K562 (cell line): ENCODE results near the gene ZBTB7A. TPM values are rescaled to one million over a fixed set of nuclear protein-coding genes. Genes with fewer than 3 reads are reported as not detected.

Source experiments
- ATAC-seq: fragments of 200-7000 bp; cut with Tn5 transposase; 3 replicates; pipeline ENCODE4 v1.9.1; 2020; ENCODE audit warnings: moderate library complexity
- BruUV-seq: library from RNA; stranded (reverse); fragments of 400-500 nt; replicated peaks from 2 replicates; lab custom pipeline; 2021; lab: Mats Ljungman, UMichigan
- CTCF ChIA-PET: fragments of 300-600 bp; formaldehyde crosslinking; extraction: SDS; loops from one replicate; lab custom pipeline; 2021; ENCODE audit warnings: low intra/inter-chr PET ratio; lab: Yijun Ruan, JAX
- POLR2A ChIA-PET: fragments of 300-600, 350-650 bp; sonication (Branson Sonifier 250); formaldehyde crosslinking; extraction: SDS; loops from one replicate; lab custom pipeline; 2021; ENCODE audit warnings: antibody characterized with exemption, inconsistent platforms; lab: Yijun Ruan, JAX
- DNase-seq, 4 experiments: peaks; one replicate each; pipeline versions ENCODE4 v3.0.0 to v3.0.0-alpha.2; 2011 to 2018; ENCODE audit warnings: low spot score in 3 of 4, mixed read lengths in 3 of 4; ENCODE audit errors: extremely low read depth in 1 of 4
- FAIRE-seq: peaks from 2 replicates; lab custom pipeline; 2011; peaks lifted over from hg19 to GRCh38; lab: Jason Lieb, UNC
- H2AFZ ChIP-seq: 2 replicates; pipeline ENCODE4 v1.6.0; 2011; ENCODE audit warnings: low read depth, low read length, control low read depth, inconsistent platforms
- H3K27ac ChIP-seq: fragments of 200-600 bp; 3 replicates; pipeline ENCODE4 v1.8.0; 2011; ENCODE audit warnings: low read depth, mild to moderate bottlenecking, control low read depth, inconsistent platforms, low read length, moderate library complexity, mixed read lengths; ENCODE audit errors: extremely low read depth
- H3K27me3 ChIP-seq, 2 experiments: fragments of 300-600 bp in 1 of 2; 2 replicates in 1 of 2; 3 replicates in 1 of 2; pipeline versions ENCODE4 v1.6.0 to v1.8.0; 2011; ENCODE audit warnings: inconsistent platforms in 2 of 2, low read length in 2 of 2, mild to moderate bottlenecking in 1 of 2, mixed read lengths in 1 of 2, moderate library complexity in 1 of 2; ENCODE audit not compliant: control insufficient read depth in 2 of 2, insufficient read depth in 2 of 2
- H3K36me3 ChIP-seq: fragments of 300-600 bp; 3 replicates; pipeline ENCODE4 v1.8.0; 2011; ENCODE audit warnings: mild to moderate bottlenecking, low read length, inconsistent platforms; ENCODE audit not compliant: control insufficient read depth, insufficient read depth
- H3K4me1 ChIP-seq, 2 experiments: fragments of 200-600 bp in 1 of 2; replicated peaks in 1 of 2; 2 replicates in 1 of 2; 3 replicates in 1 of 2; pipeline versions ENCODE4 v1.5.1 to v1.8.0; 2011; ENCODE audit warnings: inconsistent platforms in 2 of 2, low read length in 2 of 2, mild to moderate bottlenecking in 1 of 2, mixed read lengths in 1 of 2, moderate library complexity in 1 of 2; ENCODE audit not compliant: control insufficient read depth in 2 of 2, insufficient read depth in 2 of 2
- H3K4me2 ChIP-seq: 2 replicates; pipeline ENCODE4 v1.6.1; 2011; ENCODE audit warnings: low read length, control low read depth, inconsistent platforms, mixed read lengths; ENCODE audit not compliant: insufficient read depth
- H3K4me3 ChIP-seq: fragments of 200-600 bp; sonication (generic), shearing (Covaris generic); 2 replicates; pipeline ENCODE4 v1.5.1; 2016; ENCODE audit warnings: control low read depth, inconsistent platforms
- H3K79me2 ChIP-seq: fragments of 200-600 bp; 3 replicates; pipeline ENCODE4 v1.8.0; 2011; ENCODE audit warnings: low read length, inconsistent platforms; ENCODE audit not compliant: control insufficient read depth, insufficient read depth
- H3K9ac ChIP-seq, 2 experiments: 2 replicates each; pipeline versions ENCODE4 v1.6.0 to v1.6.1; 2011; ENCODE audit warnings: low read depth in 2 of 2, low read length in 2 of 2, control low read depth in 1 of 2, inconsistent platforms in 1 of 2, mild to moderate bottlenecking in 1 of 2, mixed read lengths in 1 of 2; ENCODE audit not compliant: insufficient read depth in 1 of 2
- H3K9me1 ChIP-seq: one replicate; pipeline ENCODE4 v1.6.0; 2011; ENCODE audit warnings: inconsistent platforms, mild to moderate bottlenecking, low read length, moderate library complexity; ENCODE audit not compliant: control insufficient read depth, insufficient read depth
- H3K9me3 ChIP-seq: replicated peaks from 2 replicates; pipeline ENCODE4 v1.5.1; 2011; ENCODE audit warnings: low read depth, low read length, inconsistent platforms; ENCODE audit not compliant: control insufficient read depth, insufficient read depth
- H4K20me1 ChIP-seq: replicated peaks from 2 replicates; pipeline ENCODE4 v1.6.1; 2011; ENCODE audit warnings: low read length, inconsistent platforms, mixed read lengths; ENCODE audit not compliant: control insufficient read depth, insufficient read depth
- EHMT2 ChIP-seq: fragments of 450-650 bp; IDR thresholded peaks from 2 replicates; pipeline ENCODE4 v1.6.1; 2018; ENCODE audit warnings: antibody characterized with exemption
- IRF2 ChIP-seq: sonication (generic); formaldehyde crosslinking; IDR thresholded peaks from 2 replicates; pipeline ENCODE4 v1.8.1; 2022; ENCODE audit warnings: mild to moderate bottlenecking, missing genetic modification reagents
- SETDB1 ChIP-seq: IDR thresholded peaks from one replicate; pipeline ENCODE4 v1.6.1; 2012; ENCODE audit warnings: low read length, control low read depth, inconsistent platforms
- ZNF316 ChIP-seq: fragments of 450-650 bp; IDR thresholded peaks from 2 replicates; pipeline ENCODE4 v1.6.1; 2016
- ZNF75A ChIP-seq: fragments of 450-650 bp; formaldehyde crosslinking; IDR thresholded peaks from 2 replicates; pipeline ENCODE4 v1.4.0; 2020; ENCODE audit warnings: mild to moderate bottlenecking
- WGBS: fragments of 100-300 bp; shearing (Covaris generic); methylation state at CpG from one replicate; pipeline ENCODE4 v1.1.6; 2016; ENCODE audit warnings: low coverage, mixed read lengths; ENCODE audit not compliant: insufficient coverage; ENCODE audit errors: missing lambda C conversion rate; 5-methylcytosine and 5-hydroxymethylcytosine counted together
- in situ Hi-C: fragments of 300-500 bp; cut with MboI; formaldehyde crosslinking; loops from 4 replicates; pipeline ENCODE4 v1.15.0; 2018; ENCODE audit warnings: inconsistent platforms, mixed read lengths
- intact Hi-C: fragments of 100-400 bp; cut with micrococcal nuclease; formaldehyde crosslinking; loops from 2 replicates; pipeline ENCODE4 v1.14.2; 2022
- polyA plus RNA-seq, 8 experiments: library from polyadenylated mRNA; depleted of rRNA in 4 of 8; stranded (reverse) in 5 of 8; unstranded in 3 of 8; fragments of >200 nt; fragmentation: Nextera tagmentation in 2 of 8; fragmentation: Illumina TruSeq in 1 of 8; extraction: Ambion mirVana in 2 of 8; extraction: Trizol in 1 of 8; gene quantifications; 2 replicates each; pipeline versions ENCODE4 v1.2.1 to v1.2.3, GENCODE V29; 2011 to 2014; ENCODE audit warnings: inconsistent platforms in 1 of 8, missing spikeins in 1 of 8
- total RNA-seq, 7 experiments: library from RNA; depleted of rRNA in 6 of 7; stranded (reverse); fragments of >200 nt in 6 of 7; fragmentation: Illumina TruSeq in 2 of 7; extraction: Trizol in 2 of 7; gene quantifications; 2 replicates each; pipeline versions ENCODE4 v1.2.1 to v1.2.3, GENCODE V29; 2011 to 2021; ENCODE audit warnings: low replicate concordance in 1 of 7

The ZBTB7A gene
- total and polyA plus RNA-seq, 9 of the 15 experiments (the other 6 are each of a cell fraction or from before 2014, with no cell fraction given) = 0.11 to 34.0 (median 4.6) TPM

GRCh38 chr19:4025317-4025716 is 41.4 kb downstream of the ZBTB7A start:
- Histone ChIP-seq H3K4me2 (no peak overlapping the region), H3K27me3 (no peaks in the 10 kb centered on the region), H3K4me1 (peaks cover 0 to 13% of the 10 kb centered on the region in 2 experiments; a peak in 2 of 5 replicates), H3K9me1 (peaks cover 3% of the 10 kb centered on the region), H3K9ac (0 out of 4 replicates have a peak overlapping the region, but pooled peaks of 1 of the 2 experiments have one; percentile 58), H3K27ac (no peak overlapping the region), H2AFZ (no peak overlapping the region), H4K20me1 (peaks cover 7% of the 10 kb centered on the region; the same call in 1 of the 2 replicates), H3K36me3 (peaks cover 33% of the 10 kb centered on the region; the same call in 2 of the 3 replicates), H3K79me2 (peaks cover 10% of the 10 kb centered on the region), H3K4me3 (no peak overlapping the region), H3K9me3 (no peaks in the 10 kb centered on the region)
- no peak for DNase-seq
- in situ Hi-C loops = no loop called here
- POLR2A ChIA-PET = interaction anchor here (1.1 kb wide), 1 partner anchor 9 kb away, joined by 8 read pairs; no protein-coding TSS in a partner anchor
- FAIRE-seq = no peak
- WGBS = 72% methylated on average over 10 of the region's 11 CpGs
- BruUV-seq = no TSS peak
- intact Hi-C loops = no loop called here
- TF ChIP-seq IRF2 (CRISPR knock-in tag) (no peak), ZNF316 (no peak), SETDB1 (no peak), ZNF75A (CRISPR knock-in tag) (no peak), EHMT2 (no peak)
- CTCF ChIA-PET = no interaction called here
- no peak for ATAC-seq
